GM12801 (cell line): Measurements from ENCODE around the gene ISCA2.

Experiments used
- TF ChIP-seq, protein P1 (sequence below): IDR thresholded peaks from one replicate; pipeline ENCODE4 v1.5.1; 2011; ENCODE audit warnings: control low read depth; ENCODE audit not compliant: insufficient read length; ENCODE audit errors: extremely low read depth

ISCA2 gene

DNA sequence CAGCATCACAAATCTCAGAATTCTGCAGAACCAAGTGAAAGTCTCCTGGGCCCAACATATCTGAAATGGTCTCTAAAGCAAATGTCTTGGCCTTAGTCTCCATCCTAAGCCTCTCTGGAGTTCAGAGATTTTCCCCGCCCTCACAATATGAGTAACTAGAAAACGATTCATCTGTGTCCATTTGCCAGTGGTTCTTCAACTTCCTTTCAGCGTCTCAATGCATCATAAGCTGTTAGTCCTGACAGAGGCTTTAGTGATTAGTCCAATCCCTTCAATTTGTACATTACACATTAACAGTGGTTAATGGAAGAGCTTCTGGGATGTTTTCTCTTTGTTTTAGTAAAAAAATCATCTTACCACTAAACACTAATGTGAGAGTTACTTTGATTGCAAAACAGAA is 17.9 kb upstream of the ISCA2 start:
- TF ChIP-seq, protein P1, sequence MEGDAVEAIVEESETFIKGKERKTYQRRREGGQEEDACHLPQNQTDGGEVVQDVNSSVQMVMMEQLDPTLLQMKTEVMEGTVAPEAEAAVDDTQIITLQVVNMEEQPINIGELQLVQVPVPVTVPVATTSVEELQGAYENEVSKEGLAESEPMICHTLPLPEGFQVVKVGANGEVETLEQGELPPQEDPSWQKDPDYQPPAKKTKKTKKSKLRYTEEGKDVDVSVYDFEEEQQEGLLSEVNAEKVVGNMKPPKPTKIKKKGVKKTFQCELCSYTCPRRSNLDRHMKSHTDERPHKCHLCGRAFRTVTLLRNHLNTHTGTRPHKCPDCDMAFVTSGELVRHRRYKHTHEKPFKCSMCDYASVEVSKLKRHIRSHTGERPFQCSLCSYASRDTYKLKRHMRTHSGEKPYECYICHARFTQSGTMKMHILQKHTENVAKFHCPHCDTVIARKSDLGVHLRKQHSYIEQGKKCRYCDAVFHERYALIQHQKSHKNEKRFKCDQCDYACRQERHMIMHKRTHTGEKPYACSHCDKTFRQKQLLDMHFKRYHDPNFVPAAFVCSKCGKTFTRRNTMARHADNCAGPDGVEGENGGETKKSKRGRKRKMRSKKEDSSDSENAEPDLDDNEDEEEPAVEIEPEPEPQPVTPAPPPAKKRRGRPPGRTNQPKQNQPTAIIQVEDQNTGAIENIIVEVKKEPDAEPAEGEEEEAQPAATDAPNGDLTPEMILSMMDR, result no peak

DNA sequence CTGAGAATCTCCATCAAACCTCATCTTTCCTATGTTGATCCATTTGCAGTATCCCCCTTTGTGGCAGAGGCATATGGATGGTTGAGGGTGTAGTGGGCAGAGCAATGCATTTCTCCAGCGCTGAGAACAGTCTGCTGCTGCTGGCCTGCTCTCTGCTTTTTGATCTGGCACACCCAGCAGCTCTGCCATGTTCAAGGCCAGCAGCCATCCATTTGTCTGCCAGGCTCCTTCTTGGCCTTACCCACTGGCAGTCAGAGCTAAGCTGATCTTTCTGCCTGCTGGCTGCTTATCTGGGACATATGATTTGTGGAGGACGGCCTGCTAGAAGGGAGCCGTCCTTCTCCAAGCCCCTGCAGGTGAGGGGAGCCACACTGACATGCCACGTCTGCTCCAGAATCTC is 17.5 kb upstream of the ISCA2 start:
- TF ChIP-seq, protein P1, result no peak

DNA sequence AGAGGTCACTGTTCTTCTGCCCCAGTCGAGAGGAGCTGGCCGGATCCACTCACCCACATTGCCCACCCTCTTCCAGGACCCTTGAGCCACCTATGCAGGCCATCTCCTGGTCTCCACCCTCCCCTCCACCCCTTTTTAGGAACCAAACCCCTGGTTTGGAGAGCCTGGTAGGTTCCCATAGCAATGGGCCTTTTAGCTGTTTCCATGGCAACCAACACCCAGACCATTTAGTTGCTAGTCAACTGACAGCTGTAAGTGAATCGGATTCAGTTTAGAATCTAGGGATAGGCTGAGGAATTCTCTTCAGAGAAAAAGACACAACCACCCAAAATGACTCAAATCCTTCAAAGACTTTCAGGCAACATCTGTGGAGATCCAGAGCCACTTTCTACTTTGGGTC is 17.0 kb upstream of the ISCA2 start:
- TF ChIP-seq, protein P1, result no peak

GRCh38 chr14:74478996-74479635 is 14.4 kb upstream of the ISCA2 start:
- TF ChIP-seq, protein P1, result no peak

GRCh38 chr14:74480046-74480445 is 13.5 kb upstream of the ISCA2 start:
- TF ChIP-seq, protein P1, result no peak

DNA sequence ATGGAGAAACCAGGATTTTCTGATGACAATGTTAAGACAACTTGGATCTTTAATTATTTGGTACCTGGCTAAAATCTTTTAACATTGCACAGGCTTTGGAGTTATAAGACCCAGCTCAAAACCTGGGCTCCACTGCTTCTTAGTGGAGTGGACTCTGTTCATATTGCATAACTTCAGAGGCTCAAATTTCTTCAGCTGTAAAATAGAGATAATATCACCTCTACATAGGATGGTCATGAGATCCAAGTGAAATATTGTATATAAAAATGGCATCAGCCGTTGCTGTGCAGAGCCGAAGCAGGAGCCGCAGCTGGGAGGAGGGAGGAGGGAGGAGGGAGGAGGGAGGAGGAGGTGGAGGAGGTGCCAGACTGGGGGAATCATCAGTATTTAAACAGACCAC is 11.0 kb upstream of the ISCA2 start:
- TF ChIP-seq, protein P1, result no peak

GRCh38 chr14:74483321-74483720 is 10.2 kb upstream of the ISCA2 start:
- TF ChIP-seq, protein P1, result no peak

- TF ChIP-seq, protein P1, result no peak
These were observed 7.4 kb upstream of the ISCA2 start for GRCh38 chr14:74486164-74486563.
